ENCODE measurements around the gene BRWD1.

DNA sequence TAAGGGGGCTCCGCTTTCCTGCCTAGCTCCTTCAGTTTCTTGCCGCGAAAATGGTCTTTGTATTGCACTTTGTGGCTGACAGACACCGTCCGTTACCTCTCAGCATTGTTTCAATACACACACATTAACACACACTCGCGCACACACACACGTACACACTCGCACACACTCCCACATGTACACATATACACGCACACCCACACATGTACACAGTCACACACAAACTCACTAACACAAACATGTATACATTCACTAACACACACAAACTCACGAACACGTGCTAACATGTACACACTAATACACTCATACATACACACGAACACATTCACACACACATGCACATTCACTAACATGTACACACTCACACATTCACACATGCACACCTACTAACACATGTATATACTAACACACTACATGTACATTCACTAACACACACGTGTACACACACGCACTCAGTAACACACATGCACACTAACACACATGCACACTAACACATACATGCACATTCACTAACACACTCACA, 179.1 kb downstream of the BRWD1 start:
- TF ChIP-seq, protein P1, sequence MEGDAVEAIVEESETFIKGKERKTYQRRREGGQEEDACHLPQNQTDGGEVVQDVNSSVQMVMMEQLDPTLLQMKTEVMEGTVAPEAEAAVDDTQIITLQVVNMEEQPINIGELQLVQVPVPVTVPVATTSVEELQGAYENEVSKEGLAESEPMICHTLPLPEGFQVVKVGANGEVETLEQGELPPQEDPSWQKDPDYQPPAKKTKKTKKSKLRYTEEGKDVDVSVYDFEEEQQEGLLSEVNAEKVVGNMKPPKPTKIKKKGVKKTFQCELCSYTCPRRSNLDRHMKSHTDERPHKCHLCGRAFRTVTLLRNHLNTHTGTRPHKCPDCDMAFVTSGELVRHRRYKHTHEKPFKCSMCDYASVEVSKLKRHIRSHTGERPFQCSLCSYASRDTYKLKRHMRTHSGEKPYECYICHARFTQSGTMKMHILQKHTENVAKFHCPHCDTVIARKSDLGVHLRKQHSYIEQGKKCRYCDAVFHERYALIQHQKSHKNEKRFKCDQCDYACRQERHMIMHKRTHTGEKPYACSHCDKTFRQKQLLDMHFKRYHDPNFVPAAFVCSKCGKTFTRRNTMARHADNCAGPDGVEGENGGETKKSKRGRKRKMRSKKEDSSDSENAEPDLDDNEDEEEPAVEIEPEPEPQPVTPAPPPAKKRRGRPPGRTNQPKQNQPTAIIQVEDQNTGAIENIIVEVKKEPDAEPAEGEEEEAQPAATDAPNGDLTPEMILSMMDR (IDR thresholded peaks at IDR 0.05; ENCODE audit: low read depth, low read length, poor library complexity, severe bottlenecking): no peak
- TF ChIP-seq EZH2phosphoT487 (IDR thresholded peaks at IDR 0.05; ENCODE audit: borderline replicate concordance, low read length): no peak
